GM12878 (cell line): ENCODE results near the gene OLIG3. TPM values are rescaled to one million over a fixed set of nuclear protein-coding genes. Genes with fewer than 3 reads are reported as not detected.

Source experiments
- ATAC-seq: fragments of 200-7000 bp; cut with Tn5 transposase; 3 replicates; pipeline ENCODE4 v1.9.1; 2020; ENCODE audit warnings: mild to moderate bottlenecking, moderate library complexity
- BruUV-seq: library from RNA; stranded (reverse); fragments of 400-500 nt; replicated peaks from 2 replicates; lab custom pipeline; 2021; lab: Mats Ljungman, UMichigan
- CTCF ChIA-PET: fragments of 300-600 bp; sonication (Branson Sonifier 250); formaldehyde crosslinking; extraction: SDS; loops from one replicate; lab custom pipeline; 2021; ENCODE audit warnings: inconsistent platforms; lab: Yijun Ruan, JAX
- POLR2A ChIA-PET: fragments of 350-600 bp; formaldehyde crosslinking; extraction: SDS; loops from one replicate; lab custom pipeline; 2021; ENCODE audit warnings: inconsistent platforms; lab: Charles Lee
- RAD21 ChIA-PET: fragments of 300-600 bp; sonication (Branson Sonifier 250); formaldehyde crosslinking; loops from one replicate; lab custom pipeline; 2023; ENCODE audit warnings: antibody characterized with exemption; ENCODE audit not compliant: unreplicated experiment; lab: Charles Lee
- SMC1A ChIA-PET: fragments of 300-600 bp; sonication (Branson Sonifier 250); formaldehyde crosslinking; loops from one replicate; lab custom pipeline; 2023; ENCODE audit not compliant: unreplicated experiment, uncharacterized antibody; lab: Charles Lee
- DNase-seq: peaks from one replicate; pipeline ENCODE4 v3.0.0-alpha.2; 2011; ENCODE audit warnings: low read depth, low spot score
- FAIRE-seq: peaks from 3 replicates; lab custom pipeline; 2011; peaks lifted over from hg19 to GRCh38; lab: Jason Lieb, UNC
- H2AFZ ChIP-seq: 2 replicates; pipeline ENCODE4 v1.6.0; 2011; ENCODE audit warnings: low read depth, low read length, control low read depth; ENCODE audit not compliant: control insufficient read depth
- H3K27ac ChIP-seq: 2 replicates; pipeline ENCODE4 v1.5.1; 2011; ENCODE audit warnings: control low read depth; ENCODE audit not compliant: control insufficient read depth, insufficient read depth
- H3K27me3 ChIP-seq, 2 experiments: replicated peaks in 1 of 2; 2 replicates each; pipeline versions ENCODE4 v1.6.0 to v1.6.1; 2011; ENCODE audit warnings: low read length in 1 of 2; ENCODE audit not compliant: control insufficient read depth in 2 of 2, insufficient read depth in 2 of 2
- H3K36me3 ChIP-seq, 2 experiments: 2 replicates each; pipeline ENCODE4 v1.5.1; 2011; ENCODE audit warnings: low read length in 1 of 2; ENCODE audit not compliant: control insufficient read depth in 2 of 2, insufficient read depth in 2 of 2
- H3K4me1 ChIP-seq: 2 replicates; pipeline ENCODE4 v1.6.1; 2011; ENCODE audit warnings: mild to moderate bottlenecking, low read length, moderate library complexity, mixed read lengths; ENCODE audit not compliant: control insufficient read depth, insufficient read depth
- H3K4me2 ChIP-seq: 2 replicates; pipeline ENCODE4 v1.6.0; 2011; ENCODE audit warnings: control low read depth; ENCODE audit not compliant: control insufficient read depth, insufficient read depth
- H3K4me3 ChIP-seq: fragments of 200-600 bp; sonication (generic); 2 replicates; pipeline ENCODE4 v1.5.1; 2016
- H3K79me2 ChIP-seq: 2 replicates; pipeline ENCODE4 v1.6.0; 2011; ENCODE audit warnings: low read length; ENCODE audit not compliant: control insufficient read depth, insufficient read depth
- H3K9ac ChIP-seq: 2 replicates; pipeline ENCODE4 v1.8.0; 2011; ENCODE audit warnings: low read length, control low read depth, mixed read lengths; ENCODE audit not compliant: control insufficient read depth, insufficient read depth
- H3K9me3 ChIP-seq: replicated peaks from 3 replicates; pipeline ENCODE4 v1.5.1; 2011; ENCODE audit warnings: mild to moderate bottlenecking, low read length; ENCODE audit not compliant: control insufficient read depth, insufficient read depth
- H4K20me1 ChIP-seq: 2 replicates; pipeline ENCODE4 v1.6.0; 2011; ENCODE audit not compliant: control insufficient read depth, insufficient read depth
- BHLHE40 ChIP-seq, 2 experiments: fragments of 450-650 bp in 1 of 2; IDR thresholded peaks; 2 replicates each; pipeline ENCODE4 v1.6.1; 2011 to 2017; ENCODE audit warnings: low read depth in 2 of 2, borderline replicate concordance in 1 of 2, improper control_type of control experiment in 1 of 2, low read length in 1 of 2, mild to moderate bottlenecking in 1 of 2
- CEBPB ChIP-seq, 2 experiments: fragments of 150-350 bp in 1 of 2; IDR thresholded peaks; 2 replicates each; pipeline ENCODE4 v1.6.1; 2012 to 2014; ENCODE audit warnings: low read depth in 2 of 2, low read length in 2 of 2, borderline replicate concordance in 1 of 2, inconsistent platforms in 1 of 2
- CEBPZ ChIP-seq: fragments of 150-350 bp; IDR thresholded peaks from 2 replicates; pipeline ENCODE4 v1.6.1; 2016; ENCODE audit warnings: low read depth, low read length
- DPF2 ChIP-seq: fragments of 450-650 bp; IDR thresholded peaks from 2 replicates; pipeline ENCODE4 v1.6.1; 2017; ENCODE audit warnings: mild to moderate bottlenecking
- ESRRA ChIP-seq: IDR thresholded peaks from 2 replicates; pipeline ENCODE4 v1.6.1; 2012; ENCODE audit warnings: mild to moderate bottlenecking, low read length, improper control_type of control experiment
- FOXK2 ChIP-seq: fragments of 450-650 bp; IDR thresholded peaks from 2 replicates; pipeline ENCODE4 v1.6.1; 2017; ENCODE audit warnings: mild to moderate bottlenecking, moderate library complexity
- GABPA ChIP-seq: IDR thresholded peaks from 2 replicates; pipeline ENCODE4 v1.6.1; 2014; ENCODE audit warnings: antibody characterized with exemption, low read depth, mild to moderate bottlenecking, inconsistent platforms
- MTA3 ChIP-seq: IDR thresholded peaks from 2 replicates; pipeline ENCODE4 v1.6.1; 2012; ENCODE audit warnings: low read length, inconsistent platforms, borderline replicate concordance
- MYB ChIP-seq: fragments of 150-350 bp; IDR thresholded peaks from 2 replicates; pipeline ENCODE4 v1.6.1; 2014; ENCODE audit warnings: mild to moderate bottlenecking, low read depth, low read length, borderline replicate concordance
- NBN ChIP-seq: fragments of 450-650 bp; IDR thresholded peaks from 2 replicates; pipeline ENCODE4 v1.6.1; 2016
- RELA ChIP-seq: fragments of 450-650 bp; IDR thresholded peaks from 2 replicates; pipeline ENCODE4 v1.8.0; 2014; ENCODE audit warnings: borderline replicate concordance; ENCODE audit not compliant: partially characterized antibody
- RUNX3 ChIP-seq: IDR thresholded peaks from 2 replicates; pipeline ENCODE4 v1.6.1; 2012; ENCODE audit warnings: low read length, inconsistent platforms
- SKIL ChIP-seq: fragments of 450-650 bp; IDR thresholded peaks from 2 replicates; pipeline ENCODE4 v1.6.1; 2017; ENCODE audit warnings: mild to moderate bottlenecking, low read depth, inconsistent platforms; ENCODE audit not compliant: poor library complexity, severe bottlenecking
- STAT3 ChIP-seq: IDR thresholded peaks from 2 replicates; pipeline ENCODE4 v1.6.1; 2011; ENCODE audit warnings: low read depth, low read length, improper control_type of control experiment
- TCF12 ChIP-seq: IDR thresholded peaks from 2 replicates; pipeline ENCODE4 v1.6.1; 2011; ENCODE audit warnings: low read depth, mild to moderate bottlenecking, low read length
- TCF3 ChIP-seq: IDR thresholded peaks from 2 replicates; pipeline ENCODE4 v1.6.1; 2012; ENCODE audit warnings: low read depth, mild to moderate bottlenecking, low read length, borderline replicate concordance; ENCODE audit not compliant: insufficient read depth
- ZNF384 ChIP-seq: IDR thresholded peaks from 2 replicates; pipeline ENCODE4 v1.6.1; 2012; ENCODE audit warnings: low read depth, mild to moderate bottlenecking, low read length, improper control_type of control experiment, borderline replicate concordance
- WGBS: methylation state at CpG from one replicate; pipeline ENCODE4 v1.1.6; 2016; ENCODE audit warnings: low lambda C conversion rate; ENCODE audit not compliant: insufficient replicate concordance, insufficient coverage; ENCODE audit errors: missing lambda C conversion rate; 5-methylcytosine and 5-hydroxymethylcytosine counted together
- in situ Hi-C: fragments of 300-500 bp; cut with MboI; formaldehyde crosslinking; loops from 9 replicates; pipeline ENCODE4 v1.14.3; 2018; ENCODE audit warnings: mixed read lengths
- intact Hi-C: fragments of 100-400 bp; cut with micrococcal nuclease; formaldehyde crosslinking; loops from one replicate; pipeline ENCODE4 v1.14.2; 2022; ENCODE audit not compliant: unreplicated experiment
- polyA plus RNA-seq, 11 experiments: library from polyadenylated mRNA; depleted of rRNA in 4 of 11; unstranded in 6 of 11; stranded (reverse) in 5 of 11; fragments of >200 nt; fragmentation: Nextera tagmentation in 4 of 11; fragmentation: Illumina TruSeq in 1 of 11; extraction: Ambion mirVana in 4 of 11; extraction: Trizol in 1 of 11; gene quantifications; 1 replicate in 1 of 11; 2 replicates in 10 of 11; pipeline versions ENCODE4 v1.2.1 to v1.2.3, GENCODE V29; 2011 to 2016; ENCODE audit warnings: inconsistent platforms in 2 of 11, missing spikeins in 2 of 11, low read depth in 1 of 11
- total RNA-seq, 4 experiments: library from RNA; depleted of rRNA in 3 of 4; stranded (reverse); fragments of >200 nt in 3 of 4; fragmentation: Illumina TruSeq in 1 of 4; extraction: Trizol in 1 of 4; gene quantifications; 2 replicates each; pipeline versions ENCODE4 v1.2.1 to v1.2.3, GENCODE V29; 2013 to 2021

Gene OLIG3
- total and polyA plus RNA-seq, 10 of the 15 experiments (the other 5 are each of a cell fraction or from before 2014, with no cell fraction given) = not detected

GRCh38 chr6:137519629-137520176 lies 25.5 kb upstream of the OLIG3 start (continued):
- TF ChIP-seq CEBPZ = no peak
- TF ChIP-seq RELA = no peak
- no peak for TF ChIP-seq BHLHE40 (IDR thresholded peaks at IDR 0.05; ENCODE audit: borderline replicate concordance in 1 of 2, low read depth in 2 of 2, low read length in 1 of 2)
- TF ChIP-seq MTA3 = no peak
- TF ChIP-seq ZNF384 = no peak
- no peak for TF ChIP-seq GABPA
- TF ChIP-seq MYB = no peak
- no peak for TF ChIP-seq TCF3

GRCh38 chr6:137518386-137518983 lies 24.3 kb upstream of the OLIG3 start:
- CTCF ChIA-PET = interaction anchor here (0.8 kb wide), 1 partner anchor 731 kb away, joined by 3 read pairs; no protein-coding TSS in a partner anchor

More at GRCh38 chr6:137518386-137518983, 24.3 kb upstream of the OLIG3 start:
- ChIA-PET SMC1A (interaction anchor here (2.2 kb wide), 1 partner anchor 14 kb away, joined by 6 read pairs; no protein-coding TSS in a partner anchor), POLR2A (no interaction called here), RAD21 (interaction anchor here (1.7 kb wide), 1 partner anchor 486 kb away, joined by 6 read pairs; no protein-coding TSS in a partner anchor)
- no peak overlapping the region for H3K27ac ChIP-seq
- no peaks in the 10 kb centered on the region for H4K20me1 ChIP-seq
- H3K4me3 ChIP-seq = no peak overlapping the region
- no peaks in the 10 kb centered on the region for H3K9me3 ChIP-seq
- H3K27me3 ChIP-seq = peaks cover 0 to 20% of the 10 kb centered on the region in 2 experiments
- no peaks in the 10 kb centered on the region for H3K36me3 ChIP-seq
- no peak for ATAC-seq
- FAIRE-seq = no peak
- in situ Hi-C loops (no loop called here), intact Hi-C loops (no loop called here)
- DNase-seq = no peak
- WGBS = 5% methylated on average over 7 of the region's 7 CpGs
- no peaks in the 10 kb centered on the region for H3K79me2 ChIP-seq
- H2AFZ ChIP-seq = no peak overlapping the region
- no peak overlapping the region for H3K9ac ChIP-seq
- no peak overlapping the region for H3K4me2 ChIP-seq
- no peaks in the 10 kb centered on the region for H3K4me1 ChIP-seq
- BruUV-seq = no TSS peak
- TF ChIP-seq RUNX3 (no peak), DPF2 (no peak), TCF12 (no peak), ESRRA (no peak), STAT3 (no peak), ZNF384 (no peak), SKIL (no peak), FOXK2 (no peak), NBN (no peak), CEBPB (IDR thresholded peaks at IDR 0.05; ENCODE audit: borderline replicate concordance in 1 of 2, low read depth in 2 of 2, low read length in 2 of 2) (no peak)
